ENCODE results near the gene MIDN.
"Not testable (repeated sequence)": the region's sequence is repeated elsewhere in the genome, so short reads cannot be mapped to it uniquely, and the experiment has no call there.

Gene MIDN

DNA sequence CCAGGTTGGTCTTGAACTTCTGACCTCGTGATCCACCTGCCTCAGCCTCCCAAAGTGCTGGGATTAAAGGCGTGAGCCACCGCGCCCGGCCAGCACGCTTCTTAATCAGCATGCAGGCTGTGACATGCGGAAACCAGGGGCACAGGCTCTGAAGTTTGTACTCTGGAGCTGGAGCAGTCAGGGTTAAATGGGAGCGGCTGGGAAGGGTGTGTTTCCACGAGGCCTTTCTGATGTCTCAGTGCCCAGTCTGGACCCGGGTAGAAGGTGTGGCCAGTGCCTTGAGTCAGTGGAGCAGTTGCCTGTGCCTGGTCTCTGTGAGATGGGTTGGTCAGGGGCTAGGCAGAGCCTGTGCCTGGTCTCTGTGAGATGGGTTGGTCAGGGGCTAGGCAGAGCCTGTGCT, 39.6 kb upstream of the MIDN start:
- WGBS (ENCODE audit: insufficient coverage), result 70% methylated on average over 7 of the region's 10 CpGs
- H3K27me3 ChIP-seq (replicated peaks in 2 of 5; ENCODE audit: control insufficient read depth in 4 of 5, insufficient read depth in 5 of 5, low read length in 4 of 5); DNase-seq; H3K9me3 ChIP-seq (ENCODE audit: control extremely low read depth in 1 of 5, control insufficient read depth in 4 of 5, insufficient read depth in 2 of 5, low read depth in 1 of 5, low read length in 4 of 5); CTCF ChIA-PET: not testable (repeated sequence)
- Histone ChIP-seq H3K4me3 (ENCODE audit: control insufficient read depth in 1 of 7, extremely low read depth in 1 of 7, insufficient read depth in 4 of 7, low read depth in 2 of 7, low read length in 6 of 7) (peak overlapping the region in 1 of 7 experiments; percentile 23), H3K4me1 (ENCODE audit: control extremely low read depth in 1 of 4, control insufficient read depth in 4 of 4, insufficient read depth in 4 of 4, low read length in 3 of 4) (peaks cover 0 to 66% (median 65%) of the 10 kb centered on the region in 4 experiments), H3K27ac (ENCODE audit: insufficient read depth in 1 of 2, low read depth in 1 of 2, low read length in 2 of 2, poor library complexity in 1 of 2, severe bottlenecking in 2 of 2) (peak overlapping the region in 1 of 2 experiments; percentile 5), H3K36me3 (ENCODE audit: control insufficient read depth in 4 of 4, insufficient read depth in 4 of 4, low read length in 3 of 4) (peaks cover 0 to 26% (median 9%) of the 10 kb centered on the region in 4 experiments)
- POLR2A ChIA-PET, result interaction anchor here (0.6 kb wide), 1 partner anchor 16 kb away, joined by 5 read pairs; no protein-coding TSS in a partner anchor

DNA sequence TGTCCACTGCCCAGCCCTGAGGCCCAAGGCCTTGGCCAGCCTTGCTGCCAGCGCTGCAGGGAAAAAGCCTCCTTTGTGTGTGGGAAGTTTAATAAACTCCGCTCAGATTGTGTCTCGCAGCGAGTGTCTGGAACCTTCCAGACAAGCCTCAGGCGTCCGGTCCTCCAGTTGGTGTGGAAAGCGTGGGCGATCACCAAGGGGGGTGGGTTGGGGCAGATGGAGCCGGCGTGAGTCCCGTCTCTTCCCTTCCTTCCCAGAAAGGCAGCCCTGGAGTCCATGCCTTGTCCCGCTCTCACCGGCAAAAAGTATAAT, 38.2 kb upstream of the MIDN start:
- Histone ChIP-seq H3K36me3 (ENCODE audit: control insufficient read depth in 4 of 4, insufficient read depth in 4 of 4, low read length in 3 of 4) (peaks cover 0 to 26% (median 9%) of the 10 kb centered on the region in 4 experiments), H3K9me3 (ENCODE audit: control extremely low read depth in 1 of 5, control insufficient read depth in 4 of 5, insufficient read depth in 2 of 5, low read depth in 1 of 5, low read length in 4 of 5) (no peaks in the 10 kb centered on the region), H3K27ac (ENCODE audit: insufficient read depth in 1 of 2, low read depth in 1 of 2, low read length in 2 of 2, poor library complexity in 1 of 2, severe bottlenecking in 2 of 2) (peak overlapping the region in 1 of 2 experiments; percentile 64), H3K27me3 (replicated peaks in 2 of 5; ENCODE audit: control insufficient read depth in 4 of 5, insufficient read depth in 5 of 5, low read length in 4 of 5) (no peaks in the 10 kb centered on the region), H3K4me3 (ENCODE audit: control insufficient read depth in 1 of 7, extremely low read depth in 1 of 7, insufficient read depth in 4 of 7, low read depth in 2 of 7, low read length in 6 of 7) (no peak overlapping the region), H3K4me1 (ENCODE audit: control extremely low read depth in 1 of 4, control insufficient read depth in 4 of 4, insufficient read depth in 4 of 4, low read length in 3 of 4) (peaks cover 0 to 71% (median 65%) of the 10 kb centered on the region in 4 experiments)
- no peak for DNase-seq
- 98% methylated on average over 10 of the region's 13 CpGs for WGBS (ENCODE audit: insufficient coverage)
- ChIA-PET CTCF (interaction anchor here (1.3 to 6.1 kb wide), 2 partner anchors 12 to 97 kb away, joined by 3 to 33 read pairs; no protein-coding TSS in a partner anchor), POLR2A (no interaction called here)

DNA sequence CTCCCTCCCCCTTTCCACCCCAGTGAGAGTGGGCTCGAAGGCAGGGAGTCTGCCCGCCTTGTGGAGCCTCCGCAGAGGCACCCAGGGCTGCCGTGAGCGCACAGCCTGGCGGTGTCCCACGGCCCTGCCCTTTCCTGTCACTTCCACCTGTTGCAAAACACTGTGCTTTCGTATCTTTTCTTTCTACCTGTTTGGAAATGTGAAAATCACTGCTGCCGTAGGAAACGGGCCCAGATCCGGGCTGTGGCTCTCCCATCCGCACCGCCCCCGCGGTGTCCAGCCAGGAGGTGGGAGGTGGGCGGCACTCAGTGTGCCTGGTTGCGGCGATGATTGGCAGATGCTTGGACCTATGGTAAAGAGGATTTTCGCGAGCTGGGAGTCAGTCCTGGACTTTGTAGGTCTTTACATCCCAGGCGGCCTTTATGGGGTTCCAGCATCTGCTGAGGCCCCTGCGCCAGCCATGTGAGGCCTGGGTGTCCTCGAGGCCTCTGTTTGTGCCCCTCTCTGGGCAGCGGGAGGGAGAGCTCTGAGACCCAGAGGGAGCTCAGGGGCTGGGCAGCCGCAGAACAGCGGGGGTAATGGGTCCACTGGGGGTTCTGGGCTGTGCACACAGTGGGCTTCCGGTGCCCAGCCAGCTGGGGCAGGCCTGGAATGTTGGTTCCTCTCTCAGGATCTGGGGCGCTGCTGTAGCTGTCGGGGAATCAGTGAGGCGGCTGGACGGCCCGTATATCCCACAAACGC, 36.7 kb upstream of the MIDN start:
- H3K36me3 ChIP-seq (ENCODE audit: control insufficient read depth in 4 of 4, insufficient read depth in 4 of 4, low read length in 3 of 4), result peaks cover 0 to 30% (median 11%) of the 10 kb centered on the region in 4 experiments
- peaks cover 0 to 66% (median 61%) of the 10 kb centered on the region in 4 experiments for H3K4me1 ChIP-seq (ENCODE audit: control extremely low read depth in 1 of 4, control insufficient read depth in 4 of 4, insufficient read depth in 4 of 4, low read length in 3 of 4)
- DNase-seq, result no peak
- H3K9me3 ChIP-seq (ENCODE audit: control extremely low read depth in 1 of 5, control insufficient read depth in 4 of 5, insufficient read depth in 2 of 5, low read depth in 1 of 5, low read length in 4 of 5), result no peaks in the 10 kb centered on the region
- H3K27me3 ChIP-seq (replicated peaks in 2 of 5; ENCODE audit: control insufficient read depth in 4 of 5, insufficient read depth in 5 of 5, low read length in 4 of 5), result no peaks in the 10 kb centered on the region
- CTCF ChIA-PET, result interaction anchor here (0.8 to 6.1 kb wide), 4 partner anchors 11 to 99 kb away, joined by 3 to 33 read pairs (median 3); no protein-coding TSS in a partner anchor
- H3K27ac ChIP-seq (ENCODE audit: insufficient read depth in 1 of 2, low read depth in 1 of 2, low read length in 2 of 2, poor library complexity in 1 of 2, severe bottlenecking in 2 of 2), result no peak overlapping the region
- 93% methylated on average over 25 of the region's 33 CpGs for WGBS (ENCODE audit: insufficient coverage)
- POLR2A ChIA-PET, result no interaction called here
- H3K4me3 ChIP-seq (ENCODE audit: control insufficient read depth in 1 of 7, extremely low read depth in 1 of 7, insufficient read depth in 4 of 7, low read depth in 2 of 7, low read length in 6 of 7), result no peak overlapping the region

DNA sequence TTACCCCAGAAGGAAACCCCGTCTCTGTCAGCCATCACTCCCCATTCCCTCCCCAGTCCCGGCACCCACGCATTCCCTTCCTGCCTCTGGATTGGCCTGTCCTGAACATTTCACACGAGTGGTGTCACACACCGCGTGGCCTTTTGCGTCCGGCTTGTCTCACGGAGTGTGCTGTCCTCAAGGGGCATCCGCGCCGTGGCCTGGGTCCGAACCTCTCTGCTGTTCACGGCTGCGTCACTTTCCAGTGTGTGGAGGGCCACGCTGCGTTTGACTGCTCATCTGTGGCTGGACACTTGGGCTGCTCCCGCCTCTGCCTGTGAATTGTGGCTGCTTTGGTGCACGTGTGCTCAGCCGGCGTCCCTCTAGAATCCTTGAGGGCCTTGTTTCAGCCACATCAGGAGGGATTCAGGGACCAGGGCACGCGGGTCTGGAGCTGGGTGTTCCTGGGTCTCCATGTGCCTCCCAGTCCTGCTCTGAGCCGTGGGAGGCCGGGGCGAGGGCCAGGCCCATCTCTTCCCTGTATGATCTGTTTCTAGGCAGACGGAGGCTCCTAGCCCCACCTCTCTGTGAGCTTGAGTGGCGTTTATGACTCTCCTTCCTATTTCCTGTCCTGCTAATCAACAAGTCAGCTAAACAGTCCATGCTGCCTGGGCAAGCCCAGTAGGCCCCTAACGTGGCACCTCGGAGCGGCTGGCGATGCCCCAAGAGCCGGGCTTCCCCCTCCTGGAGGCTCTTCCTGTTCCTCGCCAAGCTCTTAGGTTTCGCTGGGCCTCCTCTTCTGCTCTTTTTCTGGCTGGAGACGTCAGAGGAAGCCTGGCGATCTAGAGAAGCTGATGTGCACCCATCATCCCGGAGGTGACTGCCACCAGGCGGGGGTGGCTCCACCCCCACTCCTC, 34.7 kb upstream of the MIDN start:
- Histone ChIP-seq H3K9me3 (ENCODE audit: control extremely low read depth in 1 of 5, control insufficient read depth in 4 of 5, insufficient read depth in 2 of 5, low read depth in 1 of 5, low read length in 4 of 5) (no peaks in the 10 kb centered on the region), H3K27me3 (replicated peaks in 2 of 5; ENCODE audit: control insufficient read depth in 4 of 5, insufficient read depth in 5 of 5, low read length in 4 of 5) (no peaks in the 10 kb centered on the region), H3K4me3 (ENCODE audit: control insufficient read depth in 1 of 7, extremely low read depth in 1 of 7, insufficient read depth in 4 of 7, low read depth in 2 of 7, low read length in 6 of 7) (peak overlapping the region in 4 of 7 experiments; percentile 40 to 63 (median 49)), H3K4me1 (ENCODE audit: control extremely low read depth in 1 of 4, control insufficient read depth in 4 of 4, insufficient read depth in 4 of 4, low read length in 3 of 4) (peaks cover 0 to 49% (median 46%) of the 10 kb centered on the region in 4 experiments), H3K36me3 (ENCODE audit: control insufficient read depth in 4 of 4, insufficient read depth in 4 of 4, low read length in 3 of 4) (peaks cover 0 to 37% (median 15%) of the 10 kb centered on the region in 4 experiments), H3K27ac (ENCODE audit: insufficient read depth in 1 of 2, low read depth in 1 of 2, low read length in 2 of 2, poor library complexity in 1 of 2, severe bottlenecking in 2 of 2) (peak overlapping the region; percentile 83 to 89)
- WGBS (ENCODE audit: insufficient coverage), result 48% methylated on average over 38 of the region's 39 CpGs
- peak; percentile 94 to 98 (median 98) for DNase-seq
- ChIA-PET POLR2A (interaction anchor here (1.2 to 1.7 kb wide), 3 partner anchors 10 to 100 kb away, joined by 5 to 8 read pairs (median 6); partner anchors contain the start of gene CIRBP), CTCF (interaction anchor here (0.8 to 6.1 kb wide), 8 partner anchors 9 to 101 kb away, joined by 3 to 33 read pairs (median 4); no protein-coding TSS in a partner anchor)

DNA sequence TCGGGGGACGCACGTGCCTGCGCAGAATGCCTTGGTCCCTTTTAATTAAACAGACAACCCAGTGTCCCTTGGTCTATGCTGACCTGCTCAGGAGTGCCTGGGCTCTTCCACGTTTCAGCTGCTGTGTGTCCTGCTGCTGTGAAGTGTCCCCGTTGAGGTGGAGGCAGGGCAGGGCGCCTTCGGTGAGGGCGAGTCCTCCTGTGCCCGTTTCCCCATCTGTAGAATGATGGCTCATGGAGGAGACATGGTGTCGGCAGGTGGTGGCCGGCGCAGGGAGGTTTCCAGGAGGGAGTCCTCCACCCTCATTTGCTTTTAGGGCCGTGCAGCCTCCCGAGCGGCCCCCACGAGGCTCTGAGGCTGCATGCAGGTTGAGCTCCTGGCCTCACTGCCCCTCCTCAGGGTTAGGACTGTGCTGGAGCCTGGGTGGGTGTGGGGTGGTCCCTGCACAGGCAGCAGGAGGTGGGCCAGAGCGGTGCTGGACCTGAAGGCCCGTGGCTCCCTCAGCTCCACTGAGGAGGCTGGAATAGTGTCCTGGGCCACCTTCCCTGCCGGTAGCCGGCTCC, 34.0 kb upstream of the MIDN start:
- ChIA-PET POLR2A (interaction anchor here (1.2 to 1.7 kb wide), 3 partner anchors 11 to 101 kb away, joined by 5 to 8 read pairs (median 6); partner anchors contain the start of gene CIRBP), CTCF (interaction anchor here (0.6 to 6.1 kb wide), 10 partner anchors 8 to 197 kb away, joined by 3 to 33 read pairs (median 4); no protein-coding TSS in a partner anchor)
- no peak for DNase-seq
- peak overlapping the region; percentile 83 to 89 for H3K27ac ChIP-seq (ENCODE audit: insufficient read depth in 1 of 2, low read depth in 1 of 2, low read length in 2 of 2, poor library complexity in 1 of 2, severe bottlenecking in 2 of 2)
- H3K4me1 ChIP-seq (ENCODE audit: control extremely low read depth in 1 of 4, control insufficient read depth in 4 of 4, insufficient read depth in 4 of 4, low read length in 3 of 4), result peaks cover 0 to 43% (median 39%) of the 10 kb centered on the region in 4 experiments
- WGBS (ENCODE audit: insufficient coverage), result 46% methylated on average over 20 of the region's 21 CpGs
- H3K27me3 ChIP-seq (replicated peaks in 2 of 5; ENCODE audit: control insufficient read depth in 4 of 5, insufficient read depth in 5 of 5, low read length in 4 of 5), result no peaks in the 10 kb centered on the region
- no peaks in the 10 kb centered on the region for H3K9me3 ChIP-seq (ENCODE audit: control extremely low read depth in 1 of 5, control insufficient read depth in 4 of 5, insufficient read depth in 2 of 5, low read depth in 1 of 5, low read length in 4 of 5)
- H3K36me3 ChIP-seq (ENCODE audit: control insufficient read depth in 4 of 4, insufficient read depth in 4 of 4, low read length in 3 of 4), result peaks cover 0 to 34% (median 15%) of the 10 kb centered on the region in 4 experiments
- peak overlapping the region in 4 of 7 experiments; percentile 40 to 57 (median 49) for H3K4me3 ChIP-seq (ENCODE audit: control insufficient read depth in 1 of 7, extremely low read depth in 1 of 7, insufficient read depth in 4 of 7, low read depth in 2 of 7, low read length in 6 of 7)

DNA sequence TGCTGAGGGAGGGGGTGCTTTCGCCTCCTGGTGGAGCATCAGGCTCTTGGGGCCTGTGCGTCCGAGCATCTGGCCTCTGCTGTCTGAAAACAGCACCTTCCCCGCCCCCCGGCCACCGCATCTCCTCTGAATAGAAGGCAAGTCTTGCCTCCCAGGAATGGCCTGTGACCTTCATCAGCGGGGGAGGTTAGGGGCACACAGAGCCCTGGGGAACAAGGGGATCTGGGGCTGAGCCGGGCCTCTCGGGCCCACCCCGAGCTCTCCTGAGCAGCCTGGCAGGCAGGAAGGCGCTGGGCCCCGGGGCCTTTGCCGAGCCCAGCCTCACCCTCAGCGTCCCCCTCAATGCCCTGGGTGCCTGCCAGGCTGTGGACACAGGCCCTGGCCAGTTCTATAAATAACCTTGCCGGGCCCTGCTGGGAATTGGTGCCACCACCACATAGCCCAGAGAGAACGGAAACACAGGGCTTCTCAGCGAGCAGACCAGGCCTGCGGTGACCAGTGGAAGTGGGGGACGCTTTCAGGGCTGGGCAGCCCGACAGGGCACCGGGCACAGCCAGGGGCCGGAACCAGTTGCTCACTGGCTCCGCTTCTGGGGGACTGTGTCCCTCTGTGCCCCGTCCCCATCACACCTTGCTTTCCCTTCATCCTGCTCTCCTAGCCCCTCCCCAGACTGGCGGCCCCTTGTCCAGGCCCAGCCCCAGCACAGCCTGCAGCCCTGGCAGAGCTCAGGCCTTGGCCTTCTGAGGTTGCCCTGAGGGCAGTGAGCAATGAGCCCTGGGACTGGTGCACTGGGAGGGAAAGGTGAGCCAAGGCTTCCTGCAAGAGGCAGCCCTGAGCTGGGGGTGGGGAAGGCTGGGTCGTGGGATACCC, 33.3 kb upstream of the MIDN start:
- Histone ChIP-seq H3K9me3 (ENCODE audit: control extremely low read depth in 1 of 5, control insufficient read depth in 4 of 5, insufficient read depth in 2 of 5, low read depth in 1 of 5, low read length in 4 of 5) (no peaks in the 10 kb centered on the region), H3K27ac (ENCODE audit: insufficient read depth in 1 of 2, low read depth in 1 of 2, low read length in 2 of 2, poor library complexity in 1 of 2, severe bottlenecking in 2 of 2) (peak overlapping the region; percentile 83 to 89), H3K4me3 (ENCODE audit: control insufficient read depth in 1 of 7, extremely low read depth in 1 of 7, insufficient read depth in 4 of 7, low read depth in 2 of 7, low read length in 6 of 7) (no peak overlapping the region), H3K36me3 (ENCODE audit: control insufficient read depth in 4 of 4, insufficient read depth in 4 of 4, low read length in 3 of 4) (peaks cover 0 to 31% (median 13%) of the 10 kb centered on the region in 4 experiments), H3K27me3 (replicated peaks in 2 of 5; ENCODE audit: control insufficient read depth in 4 of 5, insufficient read depth in 5 of 5, low read length in 4 of 5) (no peaks in the 10 kb centered on the region), H3K4me1 (ENCODE audit: control extremely low read depth in 1 of 4, control insufficient read depth in 4 of 4, insufficient read depth in 4 of 4, low read length in 3 of 4) (peaks cover 0 to 36% (median 34%) of the 10 kb centered on the region in 4 experiments)
- DNase-seq, result no peak
- POLR2A ChIA-PET, result interaction anchor here (0.6 to 1.6 kb wide), 2 partner anchors 12 to 25 kb away, joined by 5 to 6 read pairs; no protein-coding TSS in a partner anchor
- CTCF ChIA-PET, result interaction anchor here (0.6 to 6.1 kb wide), 8 partner anchors 7 to 198 kb away, joined by 3 to 33 read pairs (median 4); no protein-coding TSS in a partner anchor
- 93% methylated on average over 25 of the region's 26 CpGs for WGBS (ENCODE audit: insufficient coverage)

Data from common myeloid progenitor, CD34-positive (primary cell).